ENCODE measurements around the gene RUNX1.

- no peak for TF ChIP-seq ARNTL (CRISPR knock-in tag; IDR thresholded peaks at IDR 0.05; ENCODE audit: borderline replicate concordance, low read depth)
- no peak for TF ChIP-seq ZFP30 (CRISPR knock-in tag; IDR thresholded peaks at IDR 0.05)
- no peak for TF ChIP-seq PATZ1 (CRISPR knock-in tag; IDR thresholded peaks at IDR 0.05; ENCODE audit: borderline replicate concordance)
- TF ChIP-seq GLIS3 (CRISPR knock-in tag; IDR thresholded peaks at IDR 0.05), result no peak
- no peak for TF ChIP-seq ZNF565 (CRISPR knock-in tag; conservative IDR thresholded peaks at IDR 0.05; ENCODE audit: low read depth)
These were observed 114.8 kb downstream of the RUNX1 start for GRCh38 chr21:34934350-34934749.

All from SK-N-SH treated with all-trans-retinoic acid at 6 μM for 48 hours (cell line).